ENCODE data around the gene FOXO3.

FOXO3 gene

DNA sequence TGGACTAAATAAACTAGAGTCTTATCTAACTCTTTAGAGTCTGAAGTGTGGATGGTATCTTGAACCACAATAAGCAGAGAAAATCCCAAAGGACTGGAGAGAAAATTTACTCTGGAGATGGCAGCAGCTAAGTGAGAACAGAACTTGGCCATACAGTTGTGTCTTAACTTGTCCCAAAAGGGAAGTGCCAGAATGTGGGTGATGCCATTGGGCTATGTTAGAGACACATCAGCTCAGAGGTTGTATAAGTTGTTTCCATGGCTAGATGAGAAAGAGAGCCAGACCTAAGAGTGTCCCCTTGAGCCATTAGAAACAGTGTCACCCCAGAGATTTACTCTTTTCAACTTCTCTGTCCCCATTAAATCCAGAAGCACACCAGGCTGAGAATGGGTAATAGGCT is 36.2 kb downstream of the FOXO3 start:
- H3K27ac ChIP-seq: peak overlapping the region; percentile 68
- TF ChIP-seq, protein P1, sequence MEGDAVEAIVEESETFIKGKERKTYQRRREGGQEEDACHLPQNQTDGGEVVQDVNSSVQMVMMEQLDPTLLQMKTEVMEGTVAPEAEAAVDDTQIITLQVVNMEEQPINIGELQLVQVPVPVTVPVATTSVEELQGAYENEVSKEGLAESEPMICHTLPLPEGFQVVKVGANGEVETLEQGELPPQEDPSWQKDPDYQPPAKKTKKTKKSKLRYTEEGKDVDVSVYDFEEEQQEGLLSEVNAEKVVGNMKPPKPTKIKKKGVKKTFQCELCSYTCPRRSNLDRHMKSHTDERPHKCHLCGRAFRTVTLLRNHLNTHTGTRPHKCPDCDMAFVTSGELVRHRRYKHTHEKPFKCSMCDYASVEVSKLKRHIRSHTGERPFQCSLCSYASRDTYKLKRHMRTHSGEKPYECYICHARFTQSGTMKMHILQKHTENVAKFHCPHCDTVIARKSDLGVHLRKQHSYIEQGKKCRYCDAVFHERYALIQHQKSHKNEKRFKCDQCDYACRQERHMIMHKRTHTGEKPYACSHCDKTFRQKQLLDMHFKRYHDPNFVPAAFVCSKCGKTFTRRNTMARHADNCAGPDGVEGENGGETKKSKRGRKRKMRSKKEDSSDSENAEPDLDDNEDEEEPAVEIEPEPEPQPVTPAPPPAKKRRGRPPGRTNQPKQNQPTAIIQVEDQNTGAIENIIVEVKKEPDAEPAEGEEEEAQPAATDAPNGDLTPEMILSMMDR (IDR thresholded peaks at IDR 0.05): no peak

DNA sequence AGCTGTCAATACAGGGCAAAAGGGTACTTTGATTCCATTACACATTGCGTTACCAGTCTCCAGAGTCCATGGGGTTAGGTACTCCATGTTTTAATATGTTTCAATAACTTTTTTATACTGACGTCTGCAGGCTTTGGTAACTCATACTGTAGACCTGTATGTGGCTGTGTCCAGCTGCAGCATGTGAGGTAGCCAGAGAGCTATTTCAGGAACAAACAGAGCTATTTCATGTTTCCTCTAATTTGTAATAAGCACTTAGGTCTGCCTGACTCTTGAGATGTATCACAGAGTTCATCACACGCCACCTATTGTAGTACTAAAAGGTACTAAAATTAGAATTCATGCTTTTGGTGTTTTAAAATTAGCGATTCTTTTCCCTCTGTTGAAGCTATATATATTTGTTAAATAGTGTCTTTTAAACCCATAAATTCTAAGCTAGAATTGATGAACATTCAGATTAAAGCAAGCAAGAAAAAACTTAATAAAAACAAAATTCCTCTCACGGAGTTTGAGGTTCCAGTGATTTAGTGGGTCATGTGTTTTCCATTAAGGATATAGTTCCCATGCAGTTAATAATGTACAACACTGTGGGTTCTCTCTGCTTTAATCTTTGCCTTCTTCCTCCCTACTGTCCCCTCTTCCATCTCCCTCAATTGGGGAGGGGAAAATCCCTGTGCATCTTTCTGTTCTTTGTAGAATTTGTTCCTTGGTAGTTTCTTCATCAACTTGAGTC is 37.0 kb downstream of the FOXO3 start:
- TF ChIP-seq, protein P1 (IDR thresholded peaks at IDR 0.05): no peak
- Histone ChIP-seq H3K4me1 (ENCODE audit: control insufficient read depth in 1 of 2, insufficient read depth in 1 of 2, low read depth in 1 of 2, low read length in 1 of 2) (peaks cover 36 to 55% of the 10 kb centered on the region in 2 experiments), H3K4me3 (ENCODE audit: low read depth in 1 of 2, low read length in 1 of 2) (no peak overlapping the region), H3K27me3 (no peaks in the 10 kb centered on the region), H3K36me3 (no peaks in the 10 kb centered on the region), H3K27ac (peak overlapping the region; percentile 68), H3K9me3 (no peaks in the 10 kb centered on the region)

More for the DNA sequence above, 36.2 kb downstream of the FOXO3 start:
- no peaks in the 10 kb centered on the region for H3K9me3 ChIP-seq
- H3K36me3 ChIP-seq: no peaks in the 10 kb centered on the region
- H3K4me1 ChIP-seq (ENCODE audit: control insufficient read depth in 1 of 2, insufficient read depth in 1 of 2, low read depth in 1 of 2, low read length in 1 of 2): peaks cover 44 to 63% of the 10 kb centered on the region in 2 experiments
- H3K4me3 ChIP-seq (ENCODE audit: low read depth in 1 of 2, low read length in 1 of 2): no peak overlapping the region
- no peaks in the 10 kb centered on the region for H3K27me3 ChIP-seq

DNA sequence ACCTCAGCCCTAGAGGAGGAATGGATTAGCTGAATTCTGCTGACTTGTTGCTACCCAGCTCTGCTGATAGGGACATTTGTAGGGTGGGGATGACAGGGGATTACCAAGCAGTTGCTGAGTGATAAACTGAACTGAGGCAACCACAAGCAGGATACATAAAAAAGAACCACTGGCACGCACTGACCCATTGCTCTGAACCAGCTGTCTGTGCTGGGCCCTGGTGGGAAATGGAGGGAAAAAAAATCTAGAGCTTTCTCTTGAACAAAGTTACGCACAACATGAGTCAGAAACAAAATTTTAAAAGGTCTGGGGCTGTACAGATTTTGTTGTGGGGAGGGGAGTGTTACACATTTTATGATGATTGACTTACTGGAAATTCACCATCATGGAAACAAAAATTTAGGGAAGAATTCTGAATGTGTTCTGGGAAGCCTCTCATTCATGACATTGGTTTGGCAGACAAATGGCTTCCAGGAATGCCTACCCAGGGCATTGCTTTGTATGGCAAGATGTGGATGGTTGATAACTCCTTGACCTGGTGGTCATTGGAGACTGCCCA is 37.7 kb downstream of the FOXO3 start:
- Histone ChIP-seq H3K9me3 (no peaks in the 10 kb centered on the region), H3K27me3 (no peaks in the 10 kb centered on the region), H3K27ac (peak overlapping the region; percentile 68), H3K36me3 (no peaks in the 10 kb centered on the region), H3K4me1 (ENCODE audit: control insufficient read depth in 1 of 2, insufficient read depth in 1 of 2, low read depth in 1 of 2, low read length in 1 of 2) (peaks cover 33 to 52% of the 10 kb centered on the region in 2 experiments), H3K4me3 (ENCODE audit: low read depth in 1 of 2, low read length in 1 of 2) (no peak overlapping the region)
- TF ChIP-seq, protein P1 (IDR thresholded peaks at IDR 0.05): no peak

DNA sequence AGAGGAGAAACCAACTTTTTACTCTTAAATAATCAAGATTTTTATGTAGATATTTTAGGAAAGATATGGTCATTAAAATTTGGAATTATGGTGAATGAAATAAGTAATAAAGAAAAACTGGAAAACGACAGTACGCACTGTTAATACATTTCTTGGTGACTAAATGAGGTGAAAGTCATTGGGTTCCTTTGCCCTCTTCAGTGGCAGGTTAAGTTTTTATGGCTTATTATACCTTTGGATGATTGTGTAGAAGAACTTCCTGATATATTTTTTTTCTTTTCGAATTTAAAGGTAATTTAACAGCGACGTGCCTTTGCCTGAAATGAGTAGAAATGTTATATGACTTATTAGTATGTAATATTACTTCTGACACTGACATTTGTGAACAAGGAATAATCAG is 43.4 kb downstream of the FOXO3 start:
- Histone ChIP-seq H3K4me1 (ENCODE audit: control insufficient read depth in 1 of 2, insufficient read depth in 1 of 2, low read depth in 1 of 2, low read length in 1 of 2) (peaks cover 7 to 11% of the 10 kb centered on the region in 2 experiments), H3K4me3 (ENCODE audit: low read depth in 1 of 2, low read length in 1 of 2) (no peak overlapping the region), H3K36me3 (no peaks in the 10 kb centered on the region), H3K9me3 (no peaks in the 10 kb centered on the region), H3K27ac (no peak overlapping the region), H3K27me3 (no peaks in the 10 kb centered on the region)
- TF ChIP-seq, protein P1 (IDR thresholded peaks at IDR 0.05): no peak

DNA sequence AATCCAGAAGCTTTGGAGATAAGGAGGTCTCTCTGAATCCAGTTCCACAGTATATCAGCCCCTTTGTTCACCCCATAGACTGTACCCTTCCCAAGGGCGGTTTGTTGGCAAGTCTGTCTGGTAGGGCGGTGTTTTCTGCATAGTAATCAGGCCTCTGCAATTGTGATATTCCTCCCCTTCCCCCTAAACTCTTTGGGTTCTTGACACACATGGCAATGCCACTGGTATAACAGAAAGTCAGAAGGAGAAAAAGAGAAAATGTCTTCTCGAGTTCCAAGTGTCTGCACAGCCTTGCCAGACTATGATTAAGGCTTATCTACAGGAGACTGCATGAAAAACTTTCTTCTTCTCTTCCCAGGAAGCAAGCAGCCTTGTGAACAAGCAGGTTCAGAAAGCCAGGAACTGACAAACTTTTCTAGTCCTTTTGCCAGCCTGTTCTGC is 45.6 kb downstream of the FOXO3 start:
- Histone ChIP-seq H3K36me3 (no peaks in the 10 kb centered on the region), H3K27me3 (no peaks in the 10 kb centered on the region), H3K4me3 (ENCODE audit: low read depth in 1 of 2, low read length in 1 of 2) (no peak overlapping the region), H3K9me3 (no peaks in the 10 kb centered on the region), H3K4me1 (ENCODE audit: control insufficient read depth in 1 of 2, insufficient read depth in 1 of 2, low read depth in 1 of 2, low read length in 1 of 2) (peaks cover 0 to 11% of the 10 kb centered on the region in 2 experiments), H3K27ac (peak overlapping the region; percentile 48)
- TF ChIP-seq, protein P1 (IDR thresholded peaks at IDR 0.05): no peak

Measured in neutrophil (primary cell).